ENCODE data around the gene CLNS1A. TPM values are rescaled to one million over a fixed set of nuclear protein-coding genes. Genes with fewer than 3 reads are reported as not detected.

Gene CLNS1A
- total RNA-seq, 1 experiment from 2014 or later = 190 TPM

GRCh38 chr11:77665240-77665965, 27.8 kb upstream of the CLNS1A start:
- intact Hi-C loops (cut with micrococcal nuclease; ENCODE audit: unreplicated experiment) = no loop called here
- BruUV-seq (replicated peaks) = no TSS peak
- Histone ChIP-seq H3F3A (ENCODE audit: insufficient read depth, low read depth) (peaks cover 11% of the 10 kb centered on the region; the same call in 1 of the 2 replicates), H3K9me2 (ENCODE audit: insufficient read depth) (no peaks in the 10 kb centered on the region), H3K4me3 (no peak overlapping the region), H2AFZ (no peak overlapping the region), H3K36me3 (ENCODE audit: low read depth) (peaks cover 35% of the 10 kb centered on the region), H3K79me2 (ENCODE audit: low read depth) (no peaks in the 10 kb centered on the region), H3K4me2 (no peak overlapping the region), H3K27me3 (ENCODE audit: insufficient read depth, low read depth) (no peaks in the 10 kb centered on the region), H3K27ac (no peak overlapping the region), H3K4me1 (replicated peaks; ENCODE audit: insufficient read depth) (no peaks in the 10 kb centered on the region), H4K20me1 (ENCODE audit: insufficient read depth) (no peaks in the 10 kb centered on the region), H3K9me3 (ENCODE audit: insufficient read depth, low read depth) (no peaks in the 10 kb centered on the region)
- POLR2A ChIA-PET (ENCODE audit: unreplicated experiment) = no interaction called here
- DNase-seq = no peak
- TF ChIP-seq CTCF (conservative IDR thresholded peaks at IDR 0.05) (no peak), EZH2 (IDR thresholded peaks at IDR 0.05; ENCODE audit: low read depth) (no peak)
- CTCF ChIA-PET = no interaction called here

- no peak for DNase-seq
- intact Hi-C loops (cut with micrococcal nuclease; ENCODE audit: unreplicated experiment) = no loop called here
- peaks cover 16% of the 10 kb centered on the region; the same call in 1 of the 2 replicates for H3F3A ChIP-seq (ENCODE audit: insufficient read depth, low read depth)
Measured at GRCh38 chr11:77661670-77662069, 24.1 kb upstream of the CLNS1A start.

DNA sequence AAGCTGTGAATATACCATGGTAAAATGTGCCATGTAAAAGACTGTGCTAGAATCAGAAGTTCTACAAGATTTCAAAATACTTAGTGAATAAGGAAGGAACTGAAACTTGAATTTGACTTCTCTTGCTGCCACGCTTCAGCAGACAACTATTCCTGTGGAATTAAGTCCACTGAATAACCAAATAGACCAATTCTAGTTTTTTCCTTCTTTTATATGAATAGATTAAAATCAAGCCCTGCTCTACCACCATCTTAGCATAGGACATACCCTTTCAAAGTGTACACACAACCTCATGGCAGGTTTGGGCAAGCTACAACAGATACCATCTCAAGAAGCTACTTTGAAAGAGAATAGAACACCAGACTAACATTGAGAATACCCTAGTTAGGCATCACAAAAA, 23.4 kb upstream of the CLNS1A start:
- no peak for TF ChIP-seq EZH2 (IDR thresholded peaks at IDR 0.05; ENCODE audit: low read depth)
- TF ChIP-seq CTCF (conservative IDR thresholded peaks at IDR 0.05) = no peak
- CTCF ChIA-PET = no interaction called here

More at GRCh38 chr11:77661670-77662069, 24.1 kb upstream of the CLNS1A start:
- Histone ChIP-seq H3K27me3 (ENCODE audit: insufficient read depth, low read depth) (no peaks in the 10 kb centered on the region), H2AFZ (no peak overlapping the region), H3K27ac (no peak overlapping the region), H3K9me3 (ENCODE audit: insufficient read depth, low read depth) (no peaks in the 10 kb centered on the region), H4K20me1 (ENCODE audit: insufficient read depth) (no peaks in the 10 kb centered on the region), H3K9me2 (ENCODE audit: insufficient read depth) (no peaks in the 10 kb centered on the region), H3K4me2 (no peak overlapping the region), H3K4me3 (no peak overlapping the region), H3K36me3 (ENCODE audit: low read depth) (peaks cover 9% of the 10 kb centered on the region; the same call in 1 of the 2 replicates), H3K4me1 (replicated peaks; ENCODE audit: insufficient read depth) (no peaks in the 10 kb centered on the region), H3K79me2 (ENCODE audit: low read depth) (no peaks in the 10 kb centered on the region)
- POLR2A ChIA-PET (ENCODE audit: unreplicated experiment) = interaction anchor here (0.6 kb wide), 1 partner anchor 460 kb away, joined by 3 read pairs; no protein-coding TSS in a partner anchor
- CTCF ChIA-PET = no interaction called here
- TF ChIP-seq CTCF (conservative IDR thresholded peaks at IDR 0.05) (no peak), EZH2 (IDR thresholded peaks at IDR 0.05; ENCODE audit: low read depth) (no peak)
- BruUV-seq (replicated peaks) = no TSS peak

More for the DNA sequence above, 23.4 kb upstream of the CLNS1A start:
- Histone ChIP-seq H3K9me3 (ENCODE audit: insufficient read depth, low read depth) (no peaks in the 10 kb centered on the region), H3K27ac (no peak overlapping the region), H3F3A (ENCODE audit: insufficient read depth, low read depth) (peaks cover 16% of the 10 kb centered on the region; the same call in 1 of the 2 replicates), H3K36me3 (ENCODE audit: low read depth) (peaks cover 9% of the 10 kb centered on the region; the same call in 1 of the 2 replicates), H3K79me2 (ENCODE audit: low read depth) (no peaks in the 10 kb centered on the region), H4K20me1 (ENCODE audit: insufficient read depth) (no peaks in the 10 kb centered on the region), H3K4me2 (no peak overlapping the region), H3K9me2 (ENCODE audit: insufficient read depth) (no peaks in the 10 kb centered on the region), H3K4me1 (replicated peaks; ENCODE audit: insufficient read depth) (no peaks in the 10 kb centered on the region), H3K27me3 (ENCODE audit: insufficient read depth, low read depth) (no peaks in the 10 kb centered on the region), H2AFZ (no peak overlapping the region), H3K4me3 (no peak overlapping the region)
- POLR2A ChIA-PET (ENCODE audit: unreplicated experiment) = interaction anchor here (0.6 kb wide), 1 partner anchor 904 kb away, joined by 10 read pairs; no protein-coding TSS in a partner anchor
- intact Hi-C loops (cut with micrococcal nuclease; ENCODE audit: unreplicated experiment) = no loop called here
- no TSS peak for BruUV-seq (replicated peaks)
- DNase-seq = no peak
